Loucy (cell line): ENCODE data around the gene SSH3.
A peak's percentile ranks its signal among the peaks of the same experiment; 100 is the strongest.

ENCODE experiments used
- H2AFZ ChIP-seq: fragments of 200-600 bp; sonication (generic); 2 replicates; pipeline ENCODE4 v1.6.0; 2016; ENCODE audit warnings: antibody characterized with exemption, mild to moderate bottlenecking, low read length, moderate library complexity
- H3F3A ChIP-seq: fragments of 200-600 bp; 2 replicates; pipeline ENCODE4 v1.6.0; 2016; ENCODE audit warnings: antibody characterized with exemption, low read depth, mild to moderate bottlenecking
- H3K27me3 ChIP-seq: fragments of 200-600 bp; sonication (generic); 2 replicates; pipeline ENCODE4 v1.6.1; 2014; ENCODE audit warnings: low read length, mild to moderate bottlenecking; ENCODE audit not compliant: insufficient read depth, poor library complexity, severe bottlenecking
- H3K36me3 ChIP-seq: fragments of 200-600 bp; sonication (generic); 2 replicates; pipeline ENCODE4 v1.6.1; 2016; ENCODE audit warnings: low read length; ENCODE audit not compliant: insufficient read depth
- H3K4me1 ChIP-seq: fragments of 200-600 bp; sonication (generic); 2 replicates; pipeline ENCODE4 v1.5.1; 2014; ENCODE audit warnings: low read length, mild to moderate bottlenecking; ENCODE audit not compliant: insufficient read depth, poor library complexity, severe bottlenecking
- H3K4me2 ChIP-seq: fragments of 200-600 bp; sonication (generic); 2 replicates; pipeline ENCODE4 v1.6.0; 2014; ENCODE audit warnings: antibody characterized with exemption, low read length, low read depth, mild to moderate bottlenecking; ENCODE audit not compliant: poor library complexity, severe bottlenecking
- H3K4me3 ChIP-seq: fragments of 200-600 bp; sonication (generic); 2 replicates; pipeline ENCODE4 v1.5.1; 2014; ENCODE audit warnings: low read length, mild to moderate bottlenecking, mixed read lengths; ENCODE audit not compliant: poor library complexity, severe bottlenecking
- H3K79me2 ChIP-seq: fragments of 200-600 bp; sonication (generic); 2 replicates; pipeline ENCODE4 v1.6.1; 2014; ENCODE audit warnings: low read length; ENCODE audit not compliant: insufficient read depth
- H3K9ac ChIP-seq: fragments of 200-600 bp; sonication (generic); 2 replicates; pipeline ENCODE4 v1.6.0; 2014; ENCODE audit warnings: mild to moderate bottlenecking, low read depth, low read length, moderate library complexity; ENCODE audit not compliant: poor library complexity, severe bottlenecking
- H3K9me2 ChIP-seq: fragments of 200-600 bp; sonication (generic); replicated peaks from 2 replicates; pipeline ENCODE4 v1.6.1; 2016; ENCODE audit warnings: low read depth, low read length, mixed read lengths
- H3K9me3 ChIP-seq: fragments of 200-600 bp; sonication (generic); 2 replicates; pipeline ENCODE4 v1.6.1; 2014; ENCODE audit warnings: mild to moderate bottlenecking, antibody characterized with exemption, low read length, low read depth; ENCODE audit not compliant: insufficient read depth
- H4K20me1 ChIP-seq: fragments of 200-600 bp; sonication (generic); 2 replicates; pipeline ENCODE4 v1.6.0; 2014; ENCODE audit warnings: antibody characterized with exemption, low read length, mild to moderate bottlenecking; ENCODE audit not compliant: insufficient read depth, poor library complexity, severe bottlenecking
- EZH2phosphoT487 ChIP-seq: fragments of 200-600 bp; IDR thresholded peaks from 2 replicates; pipeline ENCODE4 v1.6.1; 2018; ENCODE audit warnings: antibody characterized with exemption, mild to moderate bottlenecking, moderate library complexity, borderline replicate concordance
- TF ChIP-seq, protein P1 (sequence below): fragments of 200-600 bp; sonication (generic); conservative IDR thresholded peaks from 2 replicates; pipeline ENCODE4 v1.5.1; 2014; ENCODE audit warnings: mild to moderate bottlenecking, antibody characterized with exemption, low read length

SSH3 gene

GRCh38 chr11:67301313-67301921 is 1.9 kb upstream of the SSH3 start:
- H3K4me1 ChIP-seq, result no peaks in the 10 kb centered on the region

GRCh38 chr11:67301951-67302516 is 1.3 kb upstream of the SSH3 start:
- no peaks in the 10 kb centered on the region for H3K27me3 ChIP-seq
- H2AFZ ChIP-seq, result no peak overlapping the region
- no peaks in the 10 kb centered on the region for H3K79me2 ChIP-seq
- H3K4me2 ChIP-seq, result no peak overlapping the region
- H3K4me1 ChIP-seq, result no peaks in the 10 kb centered on the region
- H3F3A ChIP-seq, result no peaks in the 10 kb centered on the region
- no peaks in the 10 kb centered on the region for H3K9me3 ChIP-seq
- H3K4me3 ChIP-seq, result no peak overlapping the region
- no peaks in the 10 kb centered on the region for H4K20me1 ChIP-seq
- no peaks in the 10 kb centered on the region for H3K9me2 ChIP-seq
- no peak for TF ChIP-seq EZH2phosphoT487
- TF ChIP-seq, protein P1, sequence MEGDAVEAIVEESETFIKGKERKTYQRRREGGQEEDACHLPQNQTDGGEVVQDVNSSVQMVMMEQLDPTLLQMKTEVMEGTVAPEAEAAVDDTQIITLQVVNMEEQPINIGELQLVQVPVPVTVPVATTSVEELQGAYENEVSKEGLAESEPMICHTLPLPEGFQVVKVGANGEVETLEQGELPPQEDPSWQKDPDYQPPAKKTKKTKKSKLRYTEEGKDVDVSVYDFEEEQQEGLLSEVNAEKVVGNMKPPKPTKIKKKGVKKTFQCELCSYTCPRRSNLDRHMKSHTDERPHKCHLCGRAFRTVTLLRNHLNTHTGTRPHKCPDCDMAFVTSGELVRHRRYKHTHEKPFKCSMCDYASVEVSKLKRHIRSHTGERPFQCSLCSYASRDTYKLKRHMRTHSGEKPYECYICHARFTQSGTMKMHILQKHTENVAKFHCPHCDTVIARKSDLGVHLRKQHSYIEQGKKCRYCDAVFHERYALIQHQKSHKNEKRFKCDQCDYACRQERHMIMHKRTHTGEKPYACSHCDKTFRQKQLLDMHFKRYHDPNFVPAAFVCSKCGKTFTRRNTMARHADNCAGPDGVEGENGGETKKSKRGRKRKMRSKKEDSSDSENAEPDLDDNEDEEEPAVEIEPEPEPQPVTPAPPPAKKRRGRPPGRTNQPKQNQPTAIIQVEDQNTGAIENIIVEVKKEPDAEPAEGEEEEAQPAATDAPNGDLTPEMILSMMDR, result no peak
- H3K9ac ChIP-seq, result no peak overlapping the region
- peaks cover 39% of the 10 kb centered on the region; the same call in 1 of the 2 replicates for H3K36me3 ChIP-seq

More at GRCh38 chr11:67301313-67301921, 1.9 kb upstream of the SSH3 start:
- H3K4me2 ChIP-seq, result no peak overlapping the region
- no peak overlapping the region for H3K9ac ChIP-seq
- no peaks in the 10 kb centered on the region for H4K20me1 ChIP-seq
- no peaks in the 10 kb centered on the region for H3F3A ChIP-seq
- peaks cover 39% of the 10 kb centered on the region; the same call in 1 of the 2 replicates for H3K36me3 ChIP-seq
- H3K4me3 ChIP-seq, result no peak overlapping the region
- no peaks in the 10 kb centered on the region for H3K9me3 ChIP-seq
- TF ChIP-seq, protein P1, result no peak
- TF ChIP-seq EZH2phosphoT487, result no peak
- H2AFZ ChIP-seq, result no peak overlapping the region
- peaks cover 4% of the 10 kb centered on the region; the same call in 1 of the 2 replicates for H3K79me2 ChIP-seq
- no peaks in the 10 kb centered on the region for H3K9me2 ChIP-seq
- no peaks in the 10 kb centered on the region for H3K27me3 ChIP-seq

DNA sequence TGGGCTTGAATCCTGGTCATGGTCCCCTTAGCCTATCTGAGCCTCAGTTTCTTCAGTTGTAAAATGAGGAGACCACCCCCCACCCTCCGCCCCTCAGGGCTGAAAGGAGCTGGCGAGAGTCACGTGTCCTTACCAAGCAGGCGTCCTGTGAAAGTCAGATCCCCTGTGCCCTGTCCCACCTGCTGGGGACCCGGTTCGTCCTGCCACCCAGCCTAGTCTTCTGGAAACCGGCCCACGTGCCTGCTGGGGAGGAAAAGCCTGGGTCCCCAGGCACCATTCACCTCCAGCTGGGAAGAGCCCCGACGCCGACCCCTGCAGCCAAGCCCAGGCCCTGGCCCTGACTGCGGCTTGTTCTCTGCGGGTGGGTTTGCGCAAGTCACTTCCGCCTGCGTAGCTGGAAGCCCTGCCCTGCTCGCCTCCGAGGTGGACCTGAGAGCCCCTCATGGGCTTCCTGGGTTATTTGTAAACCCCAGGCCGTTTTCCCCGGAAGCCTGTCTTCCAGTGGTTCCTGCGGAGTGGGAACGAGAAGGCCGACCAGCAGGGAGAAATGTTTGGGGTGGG is 679 bp upstream of the SSH3 start:
- no peaks in the 10 kb centered on the region for H3F3A ChIP-seq
- TF ChIP-seq, protein P1, result no peak
- TF ChIP-seq EZH2phosphoT487, result no peak
- H3K9me2 ChIP-seq, result no peaks in the 10 kb centered on the region
- H3K9me3 ChIP-seq, result no peaks in the 10 kb centered on the region
- no peaks in the 10 kb centered on the region for H3K79me2 ChIP-seq
- peak overlapping the region; percentile 69 for H3K4me3 ChIP-seq
- H3K36me3 ChIP-seq, result peaks cover 39% of the 10 kb centered on the region; the same call in 1 of the 2 replicates
- H3K27me3 ChIP-seq, result no peaks in the 10 kb centered on the region
- H3K9ac ChIP-seq, result no peak overlapping the region
- H4K20me1 ChIP-seq, result no peaks in the 10 kb centered on the region
- peak overlapping the region; percentile 40 for H3K4me2 ChIP-seq
- H3K4me1 ChIP-seq, result no peaks in the 10 kb centered on the region
- no peak overlapping the region for H2AFZ ChIP-seq
